ENCODE measurements around the gene MYCN. TPM values are rescaled to one million over a fixed set of nuclear protein-coding genes. Genes with fewer than 3 reads are reported as not detected.

Gene MYCN
- total RNA-seq, 1 experiment from 2014 or later = 8.7 TPM

DNA sequence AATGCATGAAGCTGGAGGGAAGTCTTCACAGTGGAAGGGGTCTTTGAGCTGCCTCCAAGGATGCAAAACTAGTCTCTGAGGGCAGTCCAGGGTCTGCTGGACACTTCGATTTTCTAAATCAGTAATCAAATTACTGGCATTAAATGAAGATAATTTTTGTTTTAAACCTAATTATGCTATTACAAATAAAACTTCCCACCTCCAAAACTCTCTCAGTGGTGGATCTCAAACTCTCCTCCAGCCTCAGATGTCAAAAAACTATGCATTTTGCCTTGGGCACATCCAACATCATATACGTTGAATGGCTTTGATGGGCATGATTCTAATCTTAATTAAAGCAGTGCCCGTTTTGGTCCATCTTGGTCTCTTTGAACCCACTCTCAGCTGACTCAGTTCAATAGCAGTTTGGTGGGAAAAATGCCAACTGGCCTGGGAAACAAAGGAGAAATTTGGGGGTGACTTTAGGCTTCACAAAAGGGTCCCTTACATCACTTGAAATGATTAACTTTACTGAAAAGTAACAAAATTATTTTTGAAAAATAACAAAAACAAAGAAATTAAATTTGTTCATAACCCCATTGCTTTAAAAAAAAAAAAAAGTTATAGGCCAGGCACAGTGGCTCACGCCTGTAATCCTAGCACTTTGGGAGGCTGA lies 5.9 kb upstream of the MYCN start:
- DNase-seq = no peak

DNA sequence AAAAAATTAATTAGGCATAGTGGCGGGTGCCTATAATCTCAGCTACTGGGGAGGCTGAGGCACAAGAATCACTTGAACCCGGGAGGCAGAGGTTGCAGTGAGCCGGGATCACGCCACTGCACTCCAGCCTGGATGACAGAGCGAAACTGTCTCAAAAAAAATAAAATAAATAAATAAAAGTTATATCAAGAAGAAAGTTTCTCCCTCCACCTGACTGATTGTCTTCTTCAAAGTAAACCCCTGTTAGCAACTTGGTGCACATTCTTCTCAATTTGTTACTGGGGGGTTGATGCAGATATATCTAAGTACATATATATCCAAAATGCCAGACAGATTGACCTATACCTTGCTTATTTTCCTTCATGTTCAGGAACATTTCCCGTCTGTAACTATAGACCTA lies 5.2 kb upstream of the MYCN start:
- Mint-ChIP-seq H3K9me3 (ENCODE audit: low read depth, unreplicated experiment) (no peaks in the 10 kb centered on the region), H3K27me3 (ENCODE audit: unreplicated experiment) (no peaks in the 10 kb centered on the region), H3K4me3 (ENCODE audit: low read depth, unreplicated experiment) (no peak overlapping the region), H3K36me3 (ENCODE audit: insufficient read depth, unreplicated experiment) (peaks cover 7% of the 10 kb centered on the region), H3K4me1 (ENCODE audit: low read depth, unreplicated experiment) (no peaks in the 10 kb centered on the region), H3K27ac (ENCODE audit: unreplicated experiment) (no peak overlapping the region)
- intact Hi-C loops (cut with micrococcal nuclease; ENCODE audit: unreplicated experiment) = no loop called here
- no peak for DNase-seq
- no TSS peak for BruUV-seq (replicated peaks)
- TF ChIP-seq, protein P1, sequence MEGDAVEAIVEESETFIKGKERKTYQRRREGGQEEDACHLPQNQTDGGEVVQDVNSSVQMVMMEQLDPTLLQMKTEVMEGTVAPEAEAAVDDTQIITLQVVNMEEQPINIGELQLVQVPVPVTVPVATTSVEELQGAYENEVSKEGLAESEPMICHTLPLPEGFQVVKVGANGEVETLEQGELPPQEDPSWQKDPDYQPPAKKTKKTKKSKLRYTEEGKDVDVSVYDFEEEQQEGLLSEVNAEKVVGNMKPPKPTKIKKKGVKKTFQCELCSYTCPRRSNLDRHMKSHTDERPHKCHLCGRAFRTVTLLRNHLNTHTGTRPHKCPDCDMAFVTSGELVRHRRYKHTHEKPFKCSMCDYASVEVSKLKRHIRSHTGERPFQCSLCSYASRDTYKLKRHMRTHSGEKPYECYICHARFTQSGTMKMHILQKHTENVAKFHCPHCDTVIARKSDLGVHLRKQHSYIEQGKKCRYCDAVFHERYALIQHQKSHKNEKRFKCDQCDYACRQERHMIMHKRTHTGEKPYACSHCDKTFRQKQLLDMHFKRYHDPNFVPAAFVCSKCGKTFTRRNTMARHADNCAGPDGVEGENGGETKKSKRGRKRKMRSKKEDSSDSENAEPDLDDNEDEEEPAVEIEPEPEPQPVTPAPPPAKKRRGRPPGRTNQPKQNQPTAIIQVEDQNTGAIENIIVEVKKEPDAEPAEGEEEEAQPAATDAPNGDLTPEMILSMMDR (IDR thresholded peaks at IDR 0.05; ENCODE audit: unreplicated experiment) = no peak
- CTCF ChIA-PET = no interaction called here

More for the DNA sequence above, 5.9 kb upstream of the MYCN start:
- no peaks in the 10 kb centered on the region for H3K9me3 Mint-ChIP-seq (ENCODE audit: low read depth, unreplicated experiment)
- no peak overlapping the region for H3K27ac Mint-ChIP-seq (ENCODE audit: unreplicated experiment)
- CTCF ChIA-PET = interaction anchor here (0.6 kb wide), 1 partner anchor 123 kb away, joined by 3 read pairs; no protein-coding TSS in a partner anchor
- BruUV-seq (replicated peaks) = no TSS peak
- intact Hi-C loops (cut with micrococcal nuclease; ENCODE audit: unreplicated experiment) = no loop called here
- TF ChIP-seq, protein P1 (IDR thresholded peaks at IDR 0.05; ENCODE audit: unreplicated experiment) = no peak
- no peaks in the 10 kb centered on the region for H3K36me3 Mint-ChIP-seq (ENCODE audit: insufficient read depth, unreplicated experiment)
- H3K4me3 Mint-ChIP-seq (ENCODE audit: low read depth, unreplicated experiment) = no peak overlapping the region
- H3K4me1 Mint-ChIP-seq (ENCODE audit: low read depth, unreplicated experiment) = no peaks in the 10 kb centered on the region
- no peaks in the 10 kb centered on the region for H3K27me3 Mint-ChIP-seq (ENCODE audit: unreplicated experiment)

DNA sequence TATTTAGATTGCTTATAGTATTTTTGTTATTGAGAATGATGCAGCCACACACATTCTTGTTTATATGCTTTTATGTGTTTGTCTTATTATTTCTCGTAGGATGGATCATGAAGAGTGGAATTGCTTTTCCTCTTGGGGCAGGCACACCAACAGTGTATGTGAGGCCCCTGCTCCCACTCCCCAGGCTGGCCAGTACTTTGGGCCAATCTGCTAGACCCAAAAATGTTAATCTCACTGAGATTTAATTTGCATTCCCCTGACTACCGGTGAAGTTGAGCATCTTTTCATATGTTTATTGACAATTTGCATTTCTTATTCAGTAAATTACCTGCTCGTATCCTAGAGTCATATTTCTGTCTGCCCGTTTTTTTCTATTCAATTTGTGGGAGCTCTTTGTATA lies 4.7 kb upstream of the MYCN start:
- peaks cover under 1% of the 10 kb centered on the region for H3K4me1 Mint-ChIP-seq (ENCODE audit: low read depth, unreplicated experiment)

DNA sequence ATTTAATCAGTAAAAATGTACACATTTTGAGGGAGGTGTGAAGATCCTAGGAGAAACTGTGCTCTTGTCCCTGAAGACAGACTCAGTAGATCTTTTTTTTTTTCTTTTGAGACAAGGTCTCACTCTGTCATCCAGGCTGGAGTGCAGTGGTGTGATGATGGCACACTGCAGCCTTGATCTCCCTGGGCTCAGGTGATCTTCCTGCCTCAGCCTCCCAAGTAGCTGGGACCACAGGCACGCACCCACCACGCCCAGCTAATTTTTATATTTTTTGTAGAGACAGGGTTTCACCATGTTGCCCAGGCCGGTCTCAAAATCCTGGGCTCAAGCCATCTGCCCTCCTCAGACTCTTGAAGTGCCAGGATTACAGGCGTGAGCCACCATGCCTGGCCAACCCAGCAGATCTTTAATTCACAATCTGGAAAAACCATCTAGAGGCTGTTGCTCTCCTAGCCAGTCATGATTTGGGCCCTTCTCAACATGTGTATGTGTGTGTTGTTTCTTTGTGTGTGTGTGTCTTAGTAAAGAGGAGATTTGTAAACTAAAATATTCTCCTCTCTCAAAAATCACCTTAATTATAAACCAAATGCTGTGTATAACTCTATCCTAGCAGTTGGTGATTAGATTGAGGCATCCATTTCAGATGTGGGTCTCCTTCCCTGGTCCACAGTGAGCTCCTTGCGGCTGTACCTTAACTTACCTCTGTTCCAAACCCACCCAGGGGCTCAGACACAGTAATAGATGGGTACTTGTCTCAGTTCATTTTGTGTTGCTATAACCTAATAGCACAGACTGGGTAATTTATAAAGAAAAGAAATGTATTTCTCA lies 3.9 kb upstream of the MYCN start:
- Mint-ChIP-seq H3K36me3 (ENCODE audit: insufficient read depth, unreplicated experiment) (peaks cover 20% of the 10 kb centered on the region), H3K27me3 (ENCODE audit: unreplicated experiment) (no peaks in the 10 kb centered on the region), H3K4me3 (ENCODE audit: low read depth, unreplicated experiment) (no peak overlapping the region), H3K4me1 (ENCODE audit: low read depth, unreplicated experiment) (peaks cover 7% of the 10 kb centered on the region), H3K27ac (ENCODE audit: unreplicated experiment) (no peak overlapping the region), H3K9me3 (ENCODE audit: low read depth, unreplicated experiment) (no peaks in the 10 kb centered on the region)
- TF ChIP-seq, protein P1 (IDR thresholded peaks at IDR 0.05; ENCODE audit: unreplicated experiment) = no peak
- CTCF ChIA-PET = interaction anchor here (0.6 kb wide), 1 partner anchor 280 kb away, joined by 3 read pairs; no protein-coding TSS in a partner anchor
- intact Hi-C loops (cut with micrococcal nuclease; ENCODE audit: unreplicated experiment) = no loop called here
- BruUV-seq (replicated peaks) = no TSS peak
- no peak for DNase-seq

More for the DNA sequence above, 4.7 kb upstream of the MYCN start:
- intact Hi-C loops (cut with micrococcal nuclease; ENCODE audit: unreplicated experiment) = no loop called here
- Mint-ChIP-seq H3K9me3 (ENCODE audit: low read depth, unreplicated experiment) (no peaks in the 10 kb centered on the region), H3K36me3 (ENCODE audit: insufficient read depth, unreplicated experiment) (peaks cover 12% of the 10 kb centered on the region), H3K27me3 (ENCODE audit: unreplicated experiment) (no peaks in the 10 kb centered on the region), H3K4me3 (ENCODE audit: low read depth, unreplicated experiment) (no peak overlapping the region), H3K27ac (ENCODE audit: unreplicated experiment) (no peak overlapping the region)
- CTCF ChIA-PET = no interaction called here
- DNase-seq = no peak
- TF ChIP-seq, protein P1 (IDR thresholded peaks at IDR 0.05; ENCODE audit: unreplicated experiment) = no peak
- no TSS peak for BruUV-seq (replicated peaks)
